HG03139 (cell line): ENCODE data around the gene HOXC9.

Experiments used
- ATAC-seq: cut with Tn5 transposase; IDR thresholded peaks from one replicate; pipeline ENCODE4 v1.9.1; 2021; ENCODE audit not compliant: unreplicated experiment

The HOXC9 gene

DNA sequence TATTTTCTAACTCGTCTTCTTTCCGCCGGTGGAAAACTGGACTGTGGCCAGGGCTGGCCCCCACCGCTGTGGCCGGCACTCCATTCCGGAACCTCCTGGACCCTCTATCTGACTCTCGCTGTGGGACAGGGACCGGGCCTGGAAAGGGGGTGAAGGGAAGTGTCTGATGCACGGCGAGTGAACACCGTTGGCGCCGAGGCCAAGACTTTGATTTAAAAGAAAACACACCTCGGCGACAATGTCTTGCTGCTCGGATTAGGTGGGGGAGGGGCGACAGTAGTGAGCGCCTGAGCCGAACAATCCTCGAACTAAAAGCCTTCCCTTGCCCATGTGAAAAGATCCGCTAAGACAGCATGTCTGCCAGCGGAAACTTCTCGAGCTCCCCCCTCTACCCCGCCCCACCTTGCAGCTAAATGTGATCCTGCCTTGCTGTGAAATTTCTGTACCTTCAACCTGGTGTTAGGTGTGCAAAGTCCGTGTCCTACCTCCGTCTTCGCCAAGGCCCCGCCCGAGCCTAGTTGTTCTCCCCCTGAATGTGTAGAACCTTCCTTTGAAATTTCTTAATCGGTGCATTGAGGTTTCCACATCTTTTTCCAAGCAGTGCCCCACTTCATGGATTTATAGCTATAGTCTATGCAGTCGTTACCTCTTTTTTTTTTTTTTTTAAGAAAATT is 24.3 kb upstream of the HOXC9 start:
- ATAC-seq = no peak

DNA sequence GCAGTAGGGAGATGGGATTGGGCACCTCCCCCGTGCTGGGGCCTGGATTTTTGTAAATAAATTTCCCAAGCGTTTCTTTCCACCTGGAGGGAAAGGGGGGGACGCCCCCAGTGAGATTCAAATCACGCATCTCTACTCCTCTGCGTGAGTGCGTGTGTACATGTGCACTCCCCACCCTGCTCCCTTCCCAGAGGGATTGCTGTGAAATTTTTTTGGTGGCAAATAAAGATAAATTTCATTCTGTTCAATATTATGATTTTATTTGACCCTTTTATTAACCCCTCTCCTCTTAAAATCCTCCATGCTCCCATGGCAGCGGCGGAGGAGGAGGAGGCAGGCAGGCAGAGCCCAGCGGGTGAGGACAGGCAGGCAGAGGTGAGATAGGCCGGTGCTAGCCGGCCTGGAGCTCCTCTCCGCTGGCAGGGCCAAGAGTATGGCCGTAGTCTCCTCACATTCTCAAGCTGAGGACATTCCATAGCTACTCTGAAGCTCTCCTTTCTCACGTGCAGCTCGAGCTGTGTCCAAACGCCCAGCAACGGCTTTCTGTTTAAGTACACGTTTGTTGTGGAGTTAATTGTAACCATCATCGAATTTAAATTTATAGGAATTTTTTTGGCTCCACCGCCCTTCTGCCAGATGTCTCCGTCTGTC is 23.7 kb upstream of the HOXC9 start:
- no peak for ATAC-seq

DNA sequence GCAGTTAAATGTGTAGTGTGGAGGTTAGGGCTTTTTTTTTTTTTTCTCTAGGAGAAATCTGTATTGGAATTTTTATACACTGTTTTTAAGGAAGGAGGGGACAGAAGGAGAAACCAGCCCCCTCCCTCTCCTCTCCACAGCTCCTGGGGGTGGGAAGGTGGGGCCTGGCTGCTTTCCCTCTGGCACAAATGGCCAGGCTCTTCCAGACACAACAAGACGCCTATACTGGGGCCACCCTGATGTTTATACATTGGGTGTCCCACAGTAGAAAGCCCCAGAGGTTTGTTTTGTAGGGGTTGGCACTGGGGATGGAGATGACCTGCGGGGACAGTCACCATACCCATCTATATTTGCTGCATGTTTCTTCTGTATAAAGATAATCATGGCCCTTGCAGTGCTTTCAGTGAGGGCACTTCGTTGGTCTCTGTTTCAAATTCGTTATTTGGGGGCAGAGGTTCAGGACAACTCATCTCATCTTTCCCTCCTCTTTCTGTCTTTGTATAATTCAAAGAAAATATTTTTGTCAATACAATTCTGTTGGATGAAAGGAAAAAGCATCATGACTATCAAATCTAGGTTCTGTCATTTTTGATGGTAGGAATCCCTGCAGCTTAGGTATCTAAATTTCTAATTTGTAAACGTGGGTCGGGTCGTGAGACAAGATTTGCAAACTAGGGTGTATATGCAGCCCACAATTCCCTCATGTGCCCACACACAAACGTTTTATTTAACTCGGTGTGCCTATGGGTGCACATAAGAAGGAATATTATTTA is 23.0 kb upstream of the HOXC9 start:
- no peak for ATAC-seq

DNA sequence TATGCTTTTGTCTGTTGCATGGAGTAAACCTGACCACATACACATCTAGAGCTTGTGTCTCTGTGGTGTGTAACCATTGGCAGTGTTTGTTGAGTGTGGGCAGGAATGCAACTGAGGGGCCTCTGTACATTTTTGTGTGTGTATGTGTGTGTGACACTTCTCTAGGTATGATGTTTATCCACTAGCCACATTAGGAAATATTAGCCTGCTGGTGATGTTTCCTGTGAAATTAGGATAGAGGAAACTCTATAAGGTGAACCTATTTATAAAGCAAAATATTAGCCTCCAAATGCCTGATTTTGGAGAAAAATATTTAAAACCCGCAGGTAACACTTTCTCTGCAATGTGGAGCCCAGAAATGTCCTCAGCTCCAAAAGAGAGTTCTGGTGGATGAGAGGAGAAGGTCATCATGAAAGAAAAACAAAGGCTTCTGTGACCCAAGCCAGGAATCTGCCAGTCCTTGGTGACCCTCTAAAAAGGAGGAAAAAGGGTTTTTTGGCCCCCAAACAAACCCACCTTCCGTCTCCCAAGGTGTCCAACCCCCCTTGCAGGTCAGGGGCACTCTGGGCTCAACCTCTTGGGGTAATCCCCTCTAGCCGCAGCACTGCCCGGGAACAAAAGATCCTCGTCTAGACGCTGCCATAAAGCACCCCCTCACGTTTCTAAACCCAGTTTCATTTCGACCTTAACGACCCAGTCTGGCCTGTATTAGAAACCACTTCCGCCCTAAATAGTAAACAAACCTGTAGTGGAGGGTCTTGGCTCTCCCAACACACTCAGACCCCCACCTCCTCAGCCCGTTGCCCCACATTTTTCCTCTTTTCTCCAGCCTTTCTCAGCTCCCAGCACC is 22.1 kb upstream of the HOXC9 start:
- no peak for ATAC-seq

- ATAC-seq = no peak
These were observed 21.2 kb upstream of the HOXC9 start for GRCh38 chr12:53978477-53979356.

- no peak for ATAC-seq
These were observed 19.7 kb upstream of the HOXC9 start for GRCh38 chr12:53980104-53980801.

DNA sequence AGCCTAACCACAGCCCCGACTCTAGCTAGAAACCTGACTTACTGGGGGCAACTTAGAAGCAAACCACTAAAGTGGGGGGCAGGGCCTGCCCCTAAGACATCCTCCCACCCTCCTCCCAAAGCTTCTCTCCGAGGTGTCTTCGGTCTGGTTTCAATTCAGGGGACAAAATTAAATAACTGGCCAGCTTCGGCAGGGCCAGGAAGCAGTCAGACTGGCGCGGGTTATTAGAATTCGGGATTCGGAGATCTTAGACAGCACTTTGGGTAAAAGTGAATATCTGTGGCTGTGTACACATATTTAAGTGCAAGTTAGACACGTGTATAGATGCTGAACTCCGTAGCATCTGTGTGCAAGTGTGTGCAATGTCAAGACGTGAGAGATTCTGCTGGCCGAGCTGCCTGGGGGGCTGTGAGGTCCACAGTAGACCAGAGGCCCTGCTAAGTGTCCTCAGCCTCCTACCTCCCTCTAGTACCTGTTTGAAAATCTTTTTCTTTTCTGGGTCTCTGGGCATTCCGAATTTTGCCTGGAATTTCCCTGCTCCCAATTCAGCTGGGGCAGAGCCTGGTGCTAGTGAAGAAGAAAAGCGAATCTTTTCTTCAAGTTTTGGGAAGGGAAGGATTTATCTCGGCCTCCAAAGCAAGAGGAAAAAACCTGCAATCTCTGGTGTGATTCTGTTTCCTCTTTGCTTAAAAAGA is 19.0 kb upstream of the HOXC9 start:
- no peak for ATAC-seq

GRCh38 chr12:53981634-53982565 is 18.1 kb upstream of the HOXC9 start:
- ATAC-seq = no peak

DNA sequence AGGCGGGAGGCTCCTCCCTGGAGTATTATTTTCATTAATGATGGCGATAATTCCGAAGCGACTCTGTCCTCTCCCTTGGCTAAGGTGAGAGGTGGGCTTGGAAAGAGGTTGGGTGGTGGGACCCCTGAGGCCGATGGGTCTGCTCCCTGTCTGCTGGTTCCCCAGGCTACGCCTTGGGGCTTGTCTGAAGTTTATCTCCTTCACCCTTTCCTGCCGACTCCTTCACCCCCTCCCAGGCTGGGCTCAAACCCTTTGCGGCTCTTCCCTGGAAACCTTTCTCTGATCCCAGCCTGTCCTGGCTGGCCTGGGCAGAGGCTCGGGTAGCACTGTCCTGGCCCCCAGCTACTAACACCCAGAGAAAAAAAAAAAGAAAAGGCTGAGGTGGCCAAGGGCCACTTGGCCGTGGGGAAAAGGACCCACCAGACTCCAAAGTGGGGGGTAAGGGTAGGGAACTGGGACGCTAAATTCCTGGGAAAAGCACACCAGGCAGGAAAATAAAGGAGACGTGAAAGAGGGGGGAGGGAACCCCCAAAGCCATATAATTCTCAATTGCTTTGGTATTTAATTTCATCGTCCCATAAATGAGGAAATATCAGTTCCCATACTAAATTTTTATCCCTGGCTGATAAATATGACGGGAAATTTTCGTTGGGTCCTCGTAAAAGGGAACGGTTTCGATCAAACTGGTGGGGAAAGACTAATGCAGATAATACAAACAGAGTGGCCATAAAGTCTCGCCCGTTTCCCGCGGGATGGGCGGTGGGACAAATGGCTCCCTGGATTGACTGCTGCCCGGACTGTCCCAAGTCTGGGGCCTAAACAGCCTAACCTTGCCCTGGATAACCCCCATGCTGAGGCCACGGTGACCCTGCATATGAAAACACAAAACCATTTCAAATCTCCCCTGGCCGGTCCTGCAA is 17.1 kb upstream of the HOXC9 start:
- no peak for ATAC-seq

DNA sequence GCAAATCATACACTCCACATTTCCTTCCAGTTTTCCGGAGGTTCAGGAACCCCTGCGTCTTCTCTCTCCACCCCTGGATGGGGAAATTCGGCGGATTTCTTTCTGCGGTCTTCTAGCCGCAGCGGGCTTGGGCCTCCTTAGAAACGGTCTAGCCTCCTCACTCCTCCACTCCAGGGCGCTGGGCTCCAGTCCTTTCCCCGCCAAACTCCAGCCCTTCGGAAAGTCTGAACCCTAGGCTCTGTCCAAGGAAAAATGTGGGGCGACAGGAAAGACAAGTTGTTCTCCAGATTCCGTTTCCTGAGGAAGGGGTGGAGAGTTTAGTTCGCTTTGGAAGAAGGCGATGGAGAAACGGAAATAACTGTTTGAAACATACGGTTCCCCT is 16.4 kb upstream of the HOXC9 start:
- ATAC-seq = no peak

GRCh38 chr12:53983950-53984572 is 15.9 kb upstream of the HOXC9 start:
- ATAC-seq = no peak

- peak; percentile 53 for ATAC-seq
These were observed 14.9 kb upstream of the HOXC9 start, which contains the start of gene HOXC10 for GRCh38 chr12:53984901-53985691. Gene HOXC10 (plus strand): TSS chr12:53985146. CDS start chr12:53985260, 114 bp downstream.

GRCh38 chr12:53985692-53985993 is 14.3 kb upstream of the HOXC9 start:
- ATAC-seq = no peak

GRCh38 chr12:53985994-53986685 is 13.8 kb upstream of the HOXC9 start:
- no peak for ATAC-seq
